Astrocyte (in vitro differentiated cells and primary cell): ENCODE results near the gene FOXD3. TPM values are rescaled to one million over a fixed set of nuclear protein-coding genes. Genes with fewer than 3 reads are reported as not detected.

Experiments used
- DNase-seq: peaks from one replicate; pipeline ENCODE4 v3.0.0-alpha.2; 2010; ENCODE audit warnings: low read depth
- FAIRE-seq: peaks from 2 replicates; lab custom pipeline; 2011; peaks lifted over from hg19 to GRCh38; lab: Jason Lieb, UNC
- H2AFZ ChIP-seq: 2 replicates; pipeline ENCODE4 v1.6.0; 2012; ENCODE audit warnings: low read depth, low read length, inconsistent platforms
- H3K27ac ChIP-seq: 2 replicates; pipeline ENCODE4 v1.5.1; 2011; ENCODE audit warnings: low read depth, low read length, inconsistent platforms
- H3K27me3 ChIP-seq: 2 replicates; pipeline ENCODE4 v1.6.0; 2011; ENCODE audit warnings: low read length, inconsistent platforms; ENCODE audit not compliant: insufficient read depth
- H3K36me3 ChIP-seq: 2 replicates; pipeline ENCODE4 v1.5.1; 2011; ENCODE audit warnings: low read length, inconsistent platforms; ENCODE audit not compliant: insufficient read depth
- H3K4me1 ChIP-seq: 2 replicates; pipeline ENCODE4 v1.5.1; 2011; ENCODE audit warnings: low read length, inconsistent platforms; ENCODE audit not compliant: insufficient read depth
- H3K4me2 ChIP-seq: 2 replicates; pipeline ENCODE4 v1.6.0; 2012; ENCODE audit warnings: low read length, inconsistent platforms
- H3K4me3 ChIP-seq: 2 replicates; pipeline ENCODE4 v1.5.1; 2011; ENCODE audit warnings: low read depth, mild to moderate bottlenecking, low read length, inconsistent platforms; ENCODE audit not compliant: insufficient read depth
- H3K79me2 ChIP-seq: 2 replicates; pipeline ENCODE4 v1.6.0; 2012; ENCODE audit warnings: mild to moderate bottlenecking, low read length, inconsistent platforms; ENCODE audit not compliant: insufficient read depth
- H3K9ac ChIP-seq: 2 replicates; pipeline ENCODE4 v1.6.0; 2012; ENCODE audit warnings: mild to moderate bottlenecking, low read length, inconsistent platforms
- H3K9me3 ChIP-seq: 2 replicates; pipeline ENCODE4 v1.5.1; 2012; ENCODE audit warnings: low read depth, mild to moderate bottlenecking, low read length, inconsistent platforms; ENCODE audit not compliant: insufficient read depth
- H4K20me1 ChIP-seq: 2 replicates; pipeline ENCODE4 v1.6.0; 2012; ENCODE audit warnings: low read length, inconsistent platforms; ENCODE audit not compliant: insufficient read depth
- H3K27ac Mint-ChIP-seq: one replicate; pipeline ENCODE4 v1.8.0; 2021; ENCODE audit warnings: mild to moderate bottlenecking, mixed read lengths; ENCODE audit not compliant: unreplicated experiment
- H3K27me3 Mint-ChIP-seq: one replicate; pipeline ENCODE4 v1.8.0; 2021; ENCODE audit warnings: low read depth, mixed read lengths; ENCODE audit not compliant: unreplicated experiment
- H3K36me3 Mint-ChIP-seq: one replicate; pipeline ENCODE4 v1.8.0; 2021; ENCODE audit warnings: low read depth, mixed read lengths; ENCODE audit not compliant: unreplicated experiment
- H3K4me1 Mint-ChIP-seq: one replicate; pipeline ENCODE4 v1.8.0; 2021; ENCODE audit warnings: low read depth, mixed read lengths; ENCODE audit not compliant: unreplicated experiment
- H3K4me3 Mint-ChIP-seq: one replicate; pipeline ENCODE4 v1.8.0; 2021; ENCODE audit warnings: mild to moderate bottlenecking, moderate library complexity, mixed read lengths; ENCODE audit not compliant: unreplicated experiment
- H3K9me3 Mint-ChIP-seq: one replicate; pipeline ENCODE4 v1.8.0; 2021; ENCODE audit warnings: mild to moderate bottlenecking, mixed read lengths; ENCODE audit not compliant: unreplicated experiment
- CTCF ChIP-seq: IDR thresholded peaks from 2 replicates; pipeline ENCODE4 v1.5.1; 2011; ENCODE audit warnings: low read depth, mild to moderate bottlenecking, inconsistent platforms, low read length, moderate library complexity; ENCODE audit not compliant: insufficient read depth
- EZH2 ChIP-seq: IDR thresholded peaks from 2 replicates; pipeline ENCODE4 v1.6.1; 2012; ENCODE audit warnings: mild to moderate bottlenecking, low read length, inconsistent platforms; ENCODE audit not compliant: insufficient read depth
- total RNA-seq: library from RNA; stranded (reverse); gene quantifications from 2 replicates; pipeline ENCODE4 v1.2.1, GENCODE V29; 2021

FOXD3 gene
- total RNA-seq, 1 donor from 2014 or later, result not detected

- Histone ChIP-seq H3K27ac (no peak overlapping the region), H3K9me3 (peaks cover 9% of the 10 kb centered on the region), H4K20me1 (peaks cover 8% of the 10 kb centered on the region), H3K27me3 (peaks cover 82% of the 10 kb centered on the region), H3K36me3 (no peaks in the 10 kb centered on the region), H2AFZ (no peak overlapping the region), H3K4me2 (no peak overlapping the region), H3K4me3 (no peak overlapping the region), H3K4me1 (peaks cover 7% of the 10 kb centered on the region), H3K9ac (no peak overlapping the region), H3K79me2 (no peaks in the 10 kb centered on the region)
- H3K36me3 Mint-ChIP-seq, result peaks cover 3% of the 10 kb centered on the region
- FAIRE-seq (no peak), DNase-seq (no peak)
- H3K27me3 Mint-ChIP-seq, result peaks cover 60% of the 10 kb centered on the region
- peaks cover 33% of the 10 kb centered on the region for H3K9me3 Mint-ChIP-seq
- no peak overlapping the region for H3K27ac Mint-ChIP-seq
- H3K4me3 Mint-ChIP-seq, result peak overlapping the region; percentile 75
- TF ChIP-seq EZH2, result no peak
- no peak for TF ChIP-seq CTCF
- H3K4me1 Mint-ChIP-seq, result peaks cover 2% of the 10 kb centered on the region
Measured at GRCh38 chr1:63318201-63318979, 4.0 kb upstream of the FOXD3 start.

- Mint-ChIP-seq H3K4me1 (peaks cover 2% of the 10 kb centered on the region), H3K4me3 (no peak overlapping the region), H3K27ac (no peak overlapping the region), H3K9me3 (peaks cover 33% of the 10 kb centered on the region), H3K36me3 (peaks cover 3% of the 10 kb centered on the region), H3K27me3 (peaks cover 57% of the 10 kb centered on the region)
- H3K4me2 ChIP-seq, result no peak overlapping the region
- H2AFZ ChIP-seq, result no peak overlapping the region
- H3K9me3 ChIP-seq, result peaks cover 9% of the 10 kb centered on the region
- H4K20me1 ChIP-seq, result peaks cover 8% of the 10 kb centered on the region
- H3K4me3 ChIP-seq, result no peak overlapping the region
- no peak for FAIRE-seq
- DNase-seq, result no peak
- H3K79me2 ChIP-seq, result no peaks in the 10 kb centered on the region
- no peak overlapping the region for H3K9ac ChIP-seq
- H3K4me1 ChIP-seq, result peaks cover 7% of the 10 kb centered on the region
- TF ChIP-seq CTCF (no peak), EZH2 (no peak)
- H3K36me3 ChIP-seq, result no peaks in the 10 kb centered on the region
- H3K27me3 ChIP-seq, result peaks cover 85% of the 10 kb centered on the region
- H3K27ac ChIP-seq, result no peak overlapping the region
Measured at GRCh38 chr1:63319046-63320021, 3.0 kb upstream of the FOXD3 start.
